Inflammatory macrophage treated with lipopolysaccharide for 4 hours (primary cell): Measurements from ENCODE around the gene ZNF556.

Experiments
- DNase-seq: peaks from one replicate; pipeline ENCODE4 v3.0.0-alpha.2; 2020

Gene ZNF556

DNA sequence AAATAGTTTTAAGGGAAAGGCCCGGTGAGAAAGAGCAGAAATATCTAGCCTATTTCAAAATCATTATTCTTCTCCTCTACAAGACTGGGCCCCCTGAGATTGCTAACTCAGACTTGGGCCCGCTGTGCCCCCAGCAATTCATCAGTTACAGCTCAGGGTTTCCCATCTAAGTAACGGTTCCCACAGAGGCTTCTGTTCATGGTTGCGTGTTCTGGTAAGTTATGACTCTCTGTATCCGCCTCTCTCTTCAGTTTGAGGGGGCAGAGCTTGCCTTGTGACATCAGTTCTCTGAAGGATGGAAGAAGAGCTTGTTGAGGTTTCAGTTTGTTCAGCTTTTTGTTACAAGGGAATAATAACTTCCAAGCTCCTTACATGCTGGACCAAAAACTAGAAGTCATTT is 45.2 kb downstream of the ZNF556 start:
- DNase-seq = no peak

DNA sequence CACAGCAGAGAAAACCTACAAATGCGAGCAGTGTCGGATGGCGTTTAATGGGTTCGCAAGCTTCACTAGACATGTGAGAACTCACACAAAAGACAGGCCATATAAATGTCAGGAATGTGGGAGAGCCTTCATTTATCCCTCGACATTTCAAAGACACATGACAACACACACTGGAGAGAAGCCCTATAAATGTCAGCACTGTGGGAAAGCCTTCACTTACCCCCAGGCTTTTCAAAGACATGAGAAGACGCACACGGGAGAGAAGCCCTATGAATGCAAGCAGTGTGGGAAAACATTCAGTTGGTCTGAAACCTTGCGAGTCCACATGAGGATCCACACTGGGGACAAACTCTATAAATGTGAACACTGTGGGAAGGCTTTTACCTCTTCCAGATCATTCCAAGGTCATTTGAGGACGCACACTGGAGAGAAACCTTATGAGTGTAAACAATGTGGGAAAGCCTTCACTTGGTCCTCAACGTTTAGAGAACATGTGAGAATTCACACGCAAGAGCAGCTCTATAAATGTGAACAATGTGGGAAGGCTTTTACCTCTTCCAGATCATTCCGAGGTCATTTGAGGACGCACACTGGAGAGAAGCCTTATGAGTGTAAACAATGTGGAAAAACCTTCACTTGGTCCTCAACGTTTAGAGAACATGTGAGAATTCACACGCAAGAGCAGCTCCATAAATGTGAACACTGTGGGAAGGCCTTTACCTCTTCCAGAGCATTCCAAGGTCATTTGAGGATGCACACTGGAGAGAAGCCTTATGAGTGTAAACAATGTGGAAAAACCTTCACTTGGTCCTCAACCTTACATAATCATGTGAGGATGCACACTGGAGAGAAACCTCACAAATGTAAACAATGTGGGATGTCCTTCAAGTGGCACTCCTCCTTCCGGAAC is 50.4 kb downstream of the ZNF556 start:
- DNase-seq = no peak

DNA sequence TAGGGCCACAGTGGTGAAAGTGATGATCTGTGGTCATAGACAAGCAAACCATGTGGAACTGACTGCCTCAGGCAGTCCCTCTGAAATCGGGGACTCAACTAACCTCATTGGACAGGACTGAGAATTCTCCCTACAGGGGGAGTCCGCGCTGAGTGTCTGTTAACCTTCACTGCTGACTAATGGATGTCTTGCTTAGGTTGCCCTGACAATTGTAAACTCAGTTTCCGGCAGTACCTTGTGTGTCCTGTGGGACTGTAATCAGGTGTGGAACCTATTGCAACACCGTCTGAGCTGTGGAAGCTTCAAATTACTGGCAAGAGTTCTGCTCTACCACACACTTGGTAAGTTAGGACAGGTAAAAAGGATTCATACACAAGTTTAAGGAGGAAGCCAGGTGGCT is 55.9 kb downstream of the ZNF556 start:
- DNase-seq = no peak

DNA sequence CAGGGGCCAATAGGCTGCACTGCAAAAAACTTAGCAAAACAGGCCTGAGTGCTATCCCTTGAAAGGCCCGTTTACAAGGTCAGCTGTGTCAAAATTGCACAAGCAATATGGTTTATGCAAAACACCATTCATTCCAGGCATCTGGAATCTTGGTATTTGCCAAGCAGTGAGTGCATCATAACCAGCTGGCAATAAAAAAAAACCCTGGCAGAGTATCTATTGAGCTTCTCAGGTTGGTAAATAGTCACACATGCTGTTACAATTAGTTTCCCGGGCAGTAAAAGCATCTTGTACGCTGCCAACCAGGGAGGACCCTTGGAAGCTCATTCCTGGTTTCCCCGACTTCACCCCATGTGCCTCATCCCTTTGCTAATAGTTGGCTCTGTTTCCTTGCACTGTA is 56.4 kb downstream of the ZNF556 start:
- DNase-seq = no peak

DNA sequence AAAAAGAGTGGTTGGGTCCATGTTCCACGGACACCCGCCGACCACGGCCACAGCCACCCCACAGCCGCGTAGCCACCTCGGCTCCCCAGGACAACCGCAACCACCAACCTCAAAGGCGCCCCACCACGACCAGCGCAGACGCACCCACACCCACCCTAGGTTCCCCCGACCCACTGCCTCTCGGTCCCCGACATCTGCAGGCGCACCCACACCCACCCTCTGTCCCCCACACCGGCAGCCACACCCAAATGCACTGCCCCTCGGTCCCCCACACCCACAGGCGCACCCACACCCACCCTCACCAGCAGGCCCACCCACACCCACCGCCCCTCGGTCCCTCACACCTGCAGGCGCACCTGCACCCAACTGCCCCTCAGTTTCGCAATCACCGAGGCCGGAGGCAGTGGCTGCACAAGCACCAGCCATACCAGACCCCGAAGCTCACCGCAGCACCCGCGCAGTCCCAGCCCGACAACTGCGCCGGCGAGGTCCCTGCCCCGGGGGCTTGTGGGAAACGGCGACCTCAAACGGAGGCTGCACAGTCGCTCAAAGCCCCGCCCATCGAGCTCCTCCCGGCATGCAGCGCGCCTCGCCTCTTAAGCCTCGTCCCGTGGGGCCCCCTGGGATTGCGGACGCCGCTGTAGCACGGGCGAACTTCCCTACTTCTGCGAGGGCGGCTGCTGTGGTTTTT is 59.4 kb downstream of the ZNF556 start:
- no peak for DNase-seq

DNA sequence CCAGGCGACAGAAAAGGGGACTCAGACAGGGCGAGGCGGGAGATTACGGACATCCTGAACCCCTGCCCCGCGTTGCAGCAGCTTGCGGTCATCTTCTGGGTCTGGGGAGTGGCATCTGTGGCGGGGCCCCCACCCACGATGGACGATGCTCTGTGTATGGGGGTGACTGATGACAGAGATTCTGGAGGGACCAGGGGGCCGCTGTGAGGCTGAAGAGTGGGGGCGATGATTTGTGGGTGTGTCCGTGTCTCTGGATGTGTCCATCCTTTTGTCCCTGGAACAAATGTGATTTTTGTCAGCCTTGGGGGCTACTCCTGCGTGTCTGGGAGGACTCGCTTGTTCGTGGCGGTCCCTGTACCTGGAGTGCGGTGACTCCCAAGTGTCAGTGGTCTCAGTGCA is 59.9 kb downstream of the ZNF556 start:
- no peak for DNase-seq
